ENCODE data around the gene SGTA. TPM values are rescaled to one million over a fixed set of nuclear protein-coding genes. Genes with fewer than 3 reads are reported as not detected.

The SGTA gene
- total RNA-seq, 1 donor from 2014 or later: 64.4 TPM

- TF ChIP-seq CTCF (conservative IDR thresholded peaks at IDR 0.05): no peak
- no peaks in the 10 kb centered on the region for H3K27me3 Mint-ChIP-seq
- no peaks in the 10 kb centered on the region for H3K9me3 Mint-ChIP-seq
- H3K27ac Mint-ChIP-seq: no peak overlapping the region
- no peak overlapping the region for H3K4me3 Mint-ChIP-seq
- H3K36me3 Mint-ChIP-seq: peaks cover 9% of the 10 kb centered on the region
- no peak for DNase-seq (ENCODE audit: extremely low spot score, unreplicated experiment)
- no peaks in the 10 kb centered on the region for H3K4me1 Mint-ChIP-seq (ENCODE audit: unreplicated experiment)
Measured at GRCh38 chr19:2803486-2804155, 20.5 kb upstream of the SGTA start.

- no peak for DNase-seq (ENCODE audit: extremely low spot score, unreplicated experiment)
- no peaks in the 10 kb centered on the region for H3K9me3 Mint-ChIP-seq
- H3K4me3 Mint-ChIP-seq: no peak overlapping the region
- TF ChIP-seq CTCF (conservative IDR thresholded peaks at IDR 0.05): no peak
- no peaks in the 10 kb centered on the region for H3K27me3 Mint-ChIP-seq
- H3K36me3 Mint-ChIP-seq: peaks cover 9% of the 10 kb centered on the region
- no peak overlapping the region for H3K27ac Mint-ChIP-seq
- H3K4me1 Mint-ChIP-seq (ENCODE audit: unreplicated experiment): no peaks in the 10 kb centered on the region
Measured at GRCh38 chr19:2802826-2803225, 19.8 kb upstream of the SGTA start.

- H3K36me3 Mint-ChIP-seq: peaks cover 9% of the 10 kb centered on the region
- no peaks in the 10 kb centered on the region for H3K4me1 Mint-ChIP-seq (ENCODE audit: unreplicated experiment)
Measured at GRCh38 chr19:2800506-2800905, 17.4 kb upstream of the SGTA start.

GRCh38 chr19:2799273-2800020 lies 16.4 kb upstream of the SGTA start:
- DNase-seq (ENCODE audit: extremely low spot score, unreplicated experiment): no peak
- no peaks in the 10 kb centered on the region for H3K27me3 Mint-ChIP-seq
- H3K4me3 Mint-ChIP-seq: no peak overlapping the region
- no peak overlapping the region for H3K27ac Mint-ChIP-seq
- H3K9me3 Mint-ChIP-seq: no peaks in the 10 kb centered on the region
- no peak for TF ChIP-seq CTCF (conservative IDR thresholded peaks at IDR 0.05)
- H3K4me1 Mint-ChIP-seq (ENCODE audit: unreplicated experiment): no peaks in the 10 kb centered on the region
- peaks cover 9% of the 10 kb centered on the region for H3K36me3 Mint-ChIP-seq

More at GRCh38 chr19:2800506-2800905, 17.4 kb upstream of the SGTA start:
- Mint-ChIP-seq H3K27me3 (no peaks in the 10 kb centered on the region), H3K27ac (no peak overlapping the region), H3K4me3 (no peak overlapping the region), H3K9me3 (no peaks in the 10 kb centered on the region)
- TF ChIP-seq CTCF (conservative IDR thresholded peaks at IDR 0.05): no peak
- no peak for DNase-seq (ENCODE audit: extremely low spot score, unreplicated experiment)

GRCh38 chr19:2798733-2799132 lies 15.7 kb upstream of the SGTA start:
- DNase-seq (ENCODE audit: extremely low spot score, unreplicated experiment): no peak
- no peaks in the 10 kb centered on the region for H3K27me3 Mint-ChIP-seq
- no peak overlapping the region for H3K4me3 Mint-ChIP-seq
- TF ChIP-seq CTCF (conservative IDR thresholded peaks at IDR 0.05): no peak
- H3K36me3 Mint-ChIP-seq: peaks cover 9% of the 10 kb centered on the region
- H3K4me1 Mint-ChIP-seq (ENCODE audit: unreplicated experiment): no peaks in the 10 kb centered on the region
- H3K9me3 Mint-ChIP-seq: no peaks in the 10 kb centered on the region
- no peak overlapping the region for H3K27ac Mint-ChIP-seq
